Lung (tissue), 12 donors: ENCODE results near the gene PLLP. TPM values are rescaled to one million over a fixed set of nuclear protein-coding genes. Genes with fewer than 3 reads are reported as not detected.

ENCODE experiments used
- ATAC-seq: fragments of 200-7000 bp; cut with Tn5 transposase; one replicate; pipeline ENCODE4 v1.9.1; 2020; ENCODE audit warnings: moderate number of reproducible peaks; ENCODE audit not compliant: insufficient read depth, low FRiP score
- DNase-seq, 3 donors: peaks; one replicate each; pipeline ENCODE4 v3.0.0-alpha.2; 2013 to 2017
- H3K27ac ChIP-seq, 2 donors: one replicate each; pipeline ENCODE4 v1.5.1; 2013; ENCODE audit warnings: mild to moderate bottlenecking in 2 of 2, moderate library complexity in 2 of 2, control low read depth in 1 of 2, inconsistent platforms in 1 of 2, low read depth in 1 of 2, low read length in 1 of 2
- H3K27me3 ChIP-seq, 3 donors: one replicate each; pipeline ENCODE4 v1.5.1; 2013; ENCODE audit warnings: low read length in 2 of 3; ENCODE audit not compliant: control insufficient read depth in 3 of 3, insufficient read depth in 3 of 3
- H3K36me3 ChIP-seq, 4 donors: one replicate each; pipeline ENCODE4 v1.5.1; 2013; ENCODE audit warnings: low read length in 4 of 4, mild to moderate bottlenecking in 1 of 4, moderate library complexity in 1 of 4; ENCODE audit not compliant: control insufficient read depth in 4 of 4, insufficient read depth in 4 of 4
- H3K4me1 ChIP-seq, 5 donors: one replicate each; pipeline ENCODE4 v1.5.1; 2013; ENCODE audit warnings: low read length in 5 of 5, mild to moderate bottlenecking in 2 of 5, moderate library complexity in 1 of 5; ENCODE audit not compliant: control insufficient read depth in 5 of 5, insufficient read depth in 5 of 5
- H3K4me3 ChIP-seq: one replicate; pipeline ENCODE4 v1.5.1; 2013; ENCODE audit warnings: mild to moderate bottlenecking, control low read depth, moderate library complexity
- H3K9ac ChIP-seq, 2 donors: one replicate each; pipeline ENCODE4 v1.5.1; 2013; ENCODE audit warnings: low read length in 2 of 2, control low read depth in 1 of 2; ENCODE audit not compliant: insufficient read depth in 1 of 2
- H3K9me3 ChIP-seq, 4 donors: one replicate each; pipeline ENCODE4 v1.5.1; 2013; ENCODE audit warnings: low read length in 3 of 4, mild to moderate bottlenecking in 1 of 4, moderate library complexity in 1 of 4; ENCODE audit not compliant: control insufficient read depth in 4 of 4, insufficient read depth in 3 of 4
- WGBS, 2 donors: extraction: QIAGEN DNeasy Blood & Tissue Kit; methylation state at CpG; one replicate each; pipeline ENCODE4 v1.1.7; 2013; 5-methylcytosine and 5-hydroxymethylcytosine counted together
- polyA plus RNA-seq, 2 donors: library from polyadenylated mRNA; stranded (reverse); fragments of 200-250 nt; gene quantifications; one replicate each; pipeline ENCODE4 v1.2.1, GENCODE V29; 2013
- total RNA-seq, 2 donors: library from RNA; depleted of rRNA in 1 of 2; stranded (reverse); fragments of >200 nt in 1 of 2; gene quantifications; one replicate each; pipeline ENCODE4 v1.2.1, GENCODE V29; 2014 to 2021
- TF ChIP-seq, protein P1 (sequence below): IDR thresholded peaks from 2 replicates; pipeline ENCODE4 v1.5.1; 2012; ENCODE audit warnings: mild to moderate bottlenecking; ENCODE audit errors: control extremely low read depth, extremely low read depth
- donor health status: control.
- donor health status: control.
- donor health status: Bipolar disorder and iron deficiency.
- donor health status: healthy.
- donor health status: DM: yes; HTN: yes; CAD: no.

The PLLP gene
- total and polyA plus RNA-seq, 4 donors = 23.8 to 98.7 (median 61.6) TPM

- Histone ChIP-seq H3K4me1 (peaks cover 0 to 2% (median 0%) of the 10 kb centered on the region in 5 donors), H3K4me3 (no peak overlapping the region), H3K9ac (no peak overlapping the region), H3K27ac (peak overlapping the region in 1 of 2 donors; percentile 70), H3K27me3 (no peaks in the 10 kb centered on the region), H3K9me3 (no peaks in the 10 kb centered on the region), H3K36me3 (peaks cover 21 to 39% (median 31%) of the 10 kb centered on the region in 4 donors)
- ATAC-seq (no peak), DNase-seq (no peak)
- WGBS, 2 donors = 94 to 96% methylated on average over 2 of the region's 2 CpGs
- TF ChIP-seq, protein P1, sequence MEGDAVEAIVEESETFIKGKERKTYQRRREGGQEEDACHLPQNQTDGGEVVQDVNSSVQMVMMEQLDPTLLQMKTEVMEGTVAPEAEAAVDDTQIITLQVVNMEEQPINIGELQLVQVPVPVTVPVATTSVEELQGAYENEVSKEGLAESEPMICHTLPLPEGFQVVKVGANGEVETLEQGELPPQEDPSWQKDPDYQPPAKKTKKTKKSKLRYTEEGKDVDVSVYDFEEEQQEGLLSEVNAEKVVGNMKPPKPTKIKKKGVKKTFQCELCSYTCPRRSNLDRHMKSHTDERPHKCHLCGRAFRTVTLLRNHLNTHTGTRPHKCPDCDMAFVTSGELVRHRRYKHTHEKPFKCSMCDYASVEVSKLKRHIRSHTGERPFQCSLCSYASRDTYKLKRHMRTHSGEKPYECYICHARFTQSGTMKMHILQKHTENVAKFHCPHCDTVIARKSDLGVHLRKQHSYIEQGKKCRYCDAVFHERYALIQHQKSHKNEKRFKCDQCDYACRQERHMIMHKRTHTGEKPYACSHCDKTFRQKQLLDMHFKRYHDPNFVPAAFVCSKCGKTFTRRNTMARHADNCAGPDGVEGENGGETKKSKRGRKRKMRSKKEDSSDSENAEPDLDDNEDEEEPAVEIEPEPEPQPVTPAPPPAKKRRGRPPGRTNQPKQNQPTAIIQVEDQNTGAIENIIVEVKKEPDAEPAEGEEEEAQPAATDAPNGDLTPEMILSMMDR = no peak
These were observed 33.1 kb downstream of the PLLP start for GRCh38 chr16:57251352-57251751.

- peaks cover 6 to 18% (median 12%) of the 10 kb centered on the region in 4 donors for H3K36me3 ChIP-seq
- no peaks in the 10 kb centered on the region for H3K27me3 ChIP-seq
- DNase-seq (peak; percentile 26 to 45 (median 44)), ATAC-seq (peak; percentile 10)
- H3K4me1 ChIP-seq = peaks cover 0 to 9% (median 2%) of the 10 kb centered on the region in 5 donors
- TF ChIP-seq, protein P1 = no peak
- peak overlapping the region; percentile 89 for H3K4me3 ChIP-seq
- no peaks in the 10 kb centered on the region for H3K9me3 ChIP-seq
- H3K9ac ChIP-seq = peak overlapping the region; percentile 41 to 61
- 5% methylated on average over 28 of the region's 28 CpGs for WGBS, 2 donors
- peak overlapping the region; percentile 95 to 97 for H3K27ac ChIP-seq
These were observed 38.9 kb downstream of the PLLP start for GRCh38 chr16:57245472-57246113.

DNA sequence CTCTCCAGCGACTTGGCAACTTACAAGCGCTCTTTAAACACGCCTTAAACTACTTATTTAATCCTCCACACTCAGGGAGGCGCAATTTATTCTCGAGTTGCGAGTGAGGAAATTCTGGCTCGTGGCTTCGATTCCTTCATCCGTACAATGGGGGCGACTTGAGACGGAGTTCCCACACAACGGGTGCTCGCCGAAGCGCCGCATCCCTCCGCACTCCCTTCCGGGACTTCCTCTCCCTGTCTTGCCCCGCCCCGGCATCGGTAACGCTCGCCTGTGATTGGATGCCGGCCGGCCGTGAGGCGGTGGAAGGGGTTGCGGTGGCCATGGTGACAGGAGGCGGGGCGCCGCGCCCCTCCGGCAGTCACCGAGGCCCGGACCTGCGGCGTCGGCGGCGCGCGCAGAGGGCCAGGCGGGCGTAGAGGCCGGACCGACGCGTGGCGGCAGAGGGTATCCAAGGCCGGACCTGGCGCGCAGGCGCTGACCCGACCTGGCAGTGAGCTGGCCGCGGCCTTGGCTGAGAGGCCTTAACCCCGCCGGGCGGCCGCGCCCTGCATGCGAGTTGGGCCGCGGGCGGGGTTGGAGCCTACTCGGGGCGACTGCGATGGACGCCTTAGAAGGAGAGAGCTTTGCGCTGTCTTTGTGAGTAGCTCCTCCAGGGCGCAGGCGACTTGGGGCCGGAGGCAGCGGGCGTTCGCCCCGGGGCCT lies 39.6 kb downstream of the PLLP start, which contains the start of gene ARL2BP:
Gene ARL2BP, plus strand, starts transcription at position 493 of the 705 bp plus-strand sequence. Its CDS starts 109 bp downstream, at position 602.
- H3K27me3 ChIP-seq = no peaks in the 10 kb centered on the region
- TF ChIP-seq, protein P1 = no peak
- WGBS, 2 donors = 0 to 1% methylated on average over 70 to 77 of the region's 77 CpGs

More for the DNA sequence above, 39.6 kb downstream of the PLLP start, which contains the start of gene ARL2BP:
- DNase-seq = peak; percentile 97 to 98 (median 98)
- Histone ChIP-seq H3K9me3 (no peaks in the 10 kb centered on the region), H3K27ac (peak within 1 kb of the TSS; percentile 95 to 97), H3K9ac (peak within 1 kb of the TSS; percentile 41 to 89), H3K36me3 (peaks cover 6 to 22% (median 8%) of the 10 kb centered on the region in 4 donors), H3K4me1 (peaks cover 0 to 9% (median 2%) of the 10 kb centered on the region in 5 donors), H3K4me3 (peak within 1 kb of the TSS; percentile 89)
- ATAC-seq = peak; percentile 99
